ENCODE results near the gene PAK4. TPM values are rescaled to one million over a fixed set of nuclear protein-coding genes. Genes with fewer than 3 reads are reported as not detected.

PAK4 gene
- total RNA-seq, 1 donor from 2014 or later, result 27.5 TPM

DNA sequence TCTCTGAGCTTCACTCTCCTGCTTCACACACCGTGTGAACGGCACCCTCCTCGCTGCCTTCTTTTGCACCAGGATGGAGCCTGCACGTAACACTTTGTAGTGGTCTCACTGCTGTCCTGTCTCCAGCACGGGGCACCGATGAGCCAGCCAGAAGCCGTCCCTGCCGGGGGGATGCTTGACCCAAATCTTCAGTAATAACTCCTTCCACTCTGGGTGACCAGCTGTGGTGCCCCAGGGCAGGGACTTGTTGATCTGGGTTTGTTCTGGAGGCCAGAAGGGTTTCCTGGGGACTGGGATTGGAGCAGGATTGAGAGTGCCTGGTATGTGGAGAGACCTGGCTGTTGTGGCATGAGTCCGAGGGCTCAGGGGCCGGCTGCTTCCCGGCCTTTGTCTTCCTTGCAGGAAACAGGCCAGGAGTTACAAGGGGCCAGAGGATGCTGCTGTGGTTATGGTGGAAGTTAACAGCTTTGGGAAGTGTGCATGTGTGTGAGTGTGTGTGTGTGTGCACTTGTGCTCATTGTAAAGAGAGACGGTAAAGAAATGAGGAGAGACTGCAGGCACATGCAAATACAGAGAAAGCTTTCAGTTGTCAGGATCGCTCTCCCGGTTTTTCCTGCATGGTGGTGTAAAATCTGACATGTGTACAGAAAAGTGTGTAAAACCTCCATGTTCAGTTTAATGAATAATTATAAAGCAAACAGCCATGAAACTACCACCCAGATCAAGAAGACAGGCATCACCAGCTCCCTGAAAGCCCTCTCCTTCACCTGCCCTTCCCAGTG is 18.9 kb downstream of the PAK4 start:
- H3K4me3 ChIP-seq (ENCODE audit: low read depth, low read length), result no peak overlapping the region
- TF ChIP-seq, protein P1, sequence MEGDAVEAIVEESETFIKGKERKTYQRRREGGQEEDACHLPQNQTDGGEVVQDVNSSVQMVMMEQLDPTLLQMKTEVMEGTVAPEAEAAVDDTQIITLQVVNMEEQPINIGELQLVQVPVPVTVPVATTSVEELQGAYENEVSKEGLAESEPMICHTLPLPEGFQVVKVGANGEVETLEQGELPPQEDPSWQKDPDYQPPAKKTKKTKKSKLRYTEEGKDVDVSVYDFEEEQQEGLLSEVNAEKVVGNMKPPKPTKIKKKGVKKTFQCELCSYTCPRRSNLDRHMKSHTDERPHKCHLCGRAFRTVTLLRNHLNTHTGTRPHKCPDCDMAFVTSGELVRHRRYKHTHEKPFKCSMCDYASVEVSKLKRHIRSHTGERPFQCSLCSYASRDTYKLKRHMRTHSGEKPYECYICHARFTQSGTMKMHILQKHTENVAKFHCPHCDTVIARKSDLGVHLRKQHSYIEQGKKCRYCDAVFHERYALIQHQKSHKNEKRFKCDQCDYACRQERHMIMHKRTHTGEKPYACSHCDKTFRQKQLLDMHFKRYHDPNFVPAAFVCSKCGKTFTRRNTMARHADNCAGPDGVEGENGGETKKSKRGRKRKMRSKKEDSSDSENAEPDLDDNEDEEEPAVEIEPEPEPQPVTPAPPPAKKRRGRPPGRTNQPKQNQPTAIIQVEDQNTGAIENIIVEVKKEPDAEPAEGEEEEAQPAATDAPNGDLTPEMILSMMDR (conservative IDR thresholded peaks at IDR 0.05; ENCODE audit: low read depth, low read length), result no peak
- no peak for DNase-seq (ENCODE audit: low read depth)

DNA sequence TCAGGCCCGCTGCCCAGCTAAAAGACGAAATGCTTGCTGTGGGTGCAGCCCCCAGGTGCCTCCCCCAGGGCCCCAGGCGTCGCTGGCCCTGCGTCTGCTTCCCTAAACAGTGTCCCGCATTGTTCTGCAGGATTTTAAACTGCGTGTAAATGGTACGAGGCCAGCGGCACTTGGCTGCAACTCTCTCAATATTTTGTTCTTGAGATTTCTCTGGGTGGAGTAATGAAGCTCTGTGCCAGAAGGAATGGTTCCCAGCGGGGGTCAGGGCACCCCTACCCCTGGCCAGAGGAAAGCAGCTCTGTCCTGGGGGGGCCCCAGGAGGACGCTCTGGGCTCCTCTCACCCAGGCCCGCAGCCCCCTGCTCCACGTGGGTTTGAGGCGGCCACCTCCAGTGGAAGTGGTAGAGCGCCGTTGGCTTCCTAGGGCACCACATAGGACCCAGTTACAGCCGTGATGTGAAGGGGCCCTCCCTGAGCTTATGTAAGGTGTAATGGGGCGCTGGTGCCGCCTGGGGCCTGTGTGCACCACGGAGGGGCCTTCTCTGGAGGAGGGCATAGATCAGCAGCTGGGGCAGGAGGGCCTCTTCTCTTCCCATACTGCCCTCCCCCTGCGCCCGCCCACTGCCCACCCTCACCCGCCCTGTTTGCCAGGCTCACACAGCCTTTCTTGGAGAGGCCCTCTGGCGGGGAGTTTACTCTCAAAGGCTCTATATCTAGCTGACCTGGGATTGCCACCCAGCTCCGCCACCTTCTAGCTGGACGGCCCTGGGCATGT is 19.8 kb downstream of the PAK4 start:
- H3K4me3 ChIP-seq (ENCODE audit: low read depth, low read length), result no peak overlapping the region
- DNase-seq (ENCODE audit: low read depth), result no peak
- TF ChIP-seq, protein P1 (conservative IDR thresholded peaks at IDR 0.05; ENCODE audit: low read depth, low read length), result no peak

- TF ChIP-seq, protein P1 (conservative IDR thresholded peaks at IDR 0.05; ENCODE audit: low read depth, low read length), result no peak
- DNase-seq (ENCODE audit: low read depth), result no peak
- H3K4me3 ChIP-seq (ENCODE audit: low read depth, low read length), result no peak overlapping the region
Observed at GRCh38 chr19:39146091-39146490, 20.5 kb downstream of the PAK4 start.

GRCh38 chr19:39146686-39147450 is 21.3 kb downstream of the PAK4 start:
- TF ChIP-seq, protein P1 (conservative IDR thresholded peaks at IDR 0.05; ENCODE audit: low read depth, low read length), result no peak
- no peak for DNase-seq (ENCODE audit: low read depth)
- H3K4me3 ChIP-seq (ENCODE audit: low read depth, low read length), result no peak overlapping the region

- H3K4me3 ChIP-seq (ENCODE audit: low read depth, low read length), result no peak overlapping the region
- TF ChIP-seq, protein P1 (conservative IDR thresholded peaks at IDR 0.05; ENCODE audit: low read depth, low read length), result no peak
- DNase-seq (ENCODE audit: low read depth), result no peak
Observed at GRCh38 chr19:39147480-39147879, 21.9 kb downstream of the PAK4 start.

DNA sequence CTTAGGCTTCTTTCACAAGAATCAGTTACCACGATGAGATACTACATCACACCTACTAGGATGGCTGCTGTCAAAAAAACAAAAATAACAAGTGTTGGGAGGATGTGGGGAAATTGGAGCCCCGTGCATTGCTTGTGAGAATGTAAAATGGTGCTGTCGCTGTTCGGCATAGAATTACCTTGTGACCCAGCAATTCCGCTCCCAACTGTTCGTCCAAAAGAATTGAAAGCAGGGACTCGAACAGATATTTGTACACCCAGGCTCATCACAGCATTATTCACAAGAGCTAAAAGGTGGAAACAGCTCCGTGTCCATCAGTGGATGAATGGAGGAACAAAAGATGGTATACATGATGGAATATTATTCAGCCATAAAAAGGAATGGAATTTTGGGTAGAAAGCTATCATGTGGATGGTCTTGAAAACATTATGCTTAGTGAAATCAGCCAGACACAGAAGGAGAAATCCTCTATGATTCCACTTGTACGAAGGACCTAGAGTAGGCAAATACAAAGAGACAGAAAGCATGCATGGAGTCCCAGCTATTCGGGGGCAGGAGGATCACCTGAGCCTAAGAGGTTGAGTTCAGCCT is 23.4 kb downstream of the PAK4 start:
- no peak for DNase-seq (ENCODE audit: low read depth)
- TF ChIP-seq, protein P1 (conservative IDR thresholded peaks at IDR 0.05; ENCODE audit: low read depth, low read length), result no peak
- no peak overlapping the region for H3K4me3 ChIP-seq (ENCODE audit: low read depth, low read length)

Data from epithelial cell of proximal tubule (primary cell).